Left lung (tissue), 10 donors: ENCODE data around the gene BNC2. TPM values are rescaled to one million over a fixed set of nuclear protein-coding genes. Genes with fewer than 3 reads are reported as not detected.

Experiments used
- ATAC-seq: fragments of 200-7000 bp; cut with Tn5 transposase; one replicate; pipeline ENCODE4 v1.9.1; 2020; ENCODE audit warnings: moderate library complexity
- DNase-seq, 4 donors: peaks; one replicate each; pipeline ENCODE4 v3.0.0-alpha.2; 2013 to 2020
- H3K27ac ChIP-seq, 2 donors: fragments of 200-600 bp; sonication (generic) in 1 of 2; one replicate each; pipeline versions ENCODE4 v1.5.0 to v1.8.0; 2020 to 2021
- H3K27me3 ChIP-seq, 2 donors: fragments of 200-600 bp; sonication (generic) in 1 of 2; one replicate each; pipeline versions ENCODE4 v1.5.0 to v1.8.0; 2020 to 2021
- H3K36me3 ChIP-seq, 2 donors: fragments of 200-600 bp; sonication (generic) in 1 of 2; one replicate each; pipeline versions ENCODE4 v1.5.0 to v1.8.0; 2020 to 2021
- H3K4me1 ChIP-seq, 2 donors: fragments of 200-600 bp; one replicate each; pipeline ENCODE4 v1.8.0; 2021
- H3K4me3 ChIP-seq, 2 donors: fragments of 200-600 bp; sonication (generic) in 1 of 2; one replicate each; pipeline versions ENCODE4 v1.5.0 to v1.8.0; 2020 to 2021; ENCODE audit warnings: mild to moderate bottlenecking in 1 of 2
- H3K9me3 ChIP-seq, 2 donors: fragments of 200-600 bp; sonication (generic) in 1 of 2; one replicate each; pipeline versions ENCODE4 v1.5.0 to v1.8.0; 2020 to 2021
- intact Hi-C, 2 donors: fragments of 100-400 bp; cut with DNase I; formaldehyde crosslinking; loops; one replicate each; pipeline versions ENCODE4 v1.11.2 to v1.14.2; 2022
- polyA plus RNA-seq, 6 donors: library from polyadenylated mRNA; unstranded; fragments of 120-200 nt; gene quantifications; one replicate each; pipeline ENCODE4 v1.2.1, GENCODE V29; 2013; ENCODE audit not compliant: insufficient read length in 6 of 6
- total RNA-seq, 2 donors: library from RNA; stranded (reverse); fragmentation: NEBNext Ultra II Directional; extraction: Animal tissue kit (Norgen Biotek cat#: 25700); gene quantifications; one replicate each; pipeline ENCODE4 v1.2.1, GENCODE V29; 2021
- TF ChIP-seq, protein P1 (sequence below), 2 donors: fragments of 200-600 bp; sonication (generic) in 1 of 2; IDR thresholded peaks; one replicate each; pipeline versions ENCODE4 v1.5.0 to v1.8.0; 2021; ENCODE audit warnings: antibody characterized with exemption in 2 of 2
- donor health status: DM: no; HTN: yes; CAD: no.
- donor health status: DM: no; HTN: no; CAD: no.

The BNC2 gene
- total and polyA plus RNA-seq, 8 donors, result 9.6 to 19.3 (median 12.9) TPM

DNA sequence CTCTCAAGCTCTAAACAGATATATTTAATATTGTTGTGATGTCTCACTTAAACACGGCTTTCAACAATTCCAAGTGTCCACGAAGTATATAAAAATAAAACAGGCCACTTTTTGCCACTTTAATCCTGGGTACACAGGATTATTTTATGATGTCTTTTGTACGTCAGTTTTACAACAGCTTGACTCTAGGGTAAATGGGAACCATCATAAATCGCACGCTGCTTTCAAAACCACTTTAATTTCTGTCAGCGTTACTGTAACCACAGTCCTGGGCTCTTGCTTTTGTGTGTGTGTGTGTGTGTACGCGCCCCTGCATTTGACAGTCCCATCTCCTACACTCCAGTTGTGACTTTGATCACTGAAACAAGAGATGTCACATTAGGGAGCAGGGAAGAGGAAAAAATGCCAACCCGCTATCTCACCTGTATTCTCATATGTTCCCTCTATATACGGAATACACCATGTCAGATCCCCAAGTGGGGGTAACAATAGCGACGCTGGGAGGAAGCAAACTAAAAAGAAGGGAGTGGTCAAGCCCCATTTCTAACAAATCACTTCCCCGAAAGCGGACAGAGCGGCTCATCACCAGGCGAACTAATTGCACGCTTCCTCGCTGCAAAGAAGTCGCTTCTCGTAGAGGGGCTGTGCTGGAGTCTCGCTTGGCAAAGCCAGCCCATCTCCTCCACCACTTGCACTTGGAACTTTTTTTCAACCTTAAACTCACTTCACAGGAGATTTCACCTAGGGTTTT, 1.2 kb downstream of the BNC2 start:
- DNase-seq (peak in 1 of 4 donors; percentile 35), ATAC-seq (no peak)
- intact Hi-C loops, result no loop called here
- Histone ChIP-seq H3K36me3 (no peaks in the 10 kb centered on the region), H3K27me3 (peaks cover 0 to 67% of the 10 kb centered on the region in 2 donors), H3K4me3 (peak overlapping the region; percentile 41 to 56), H3K4me1 (peaks cover 0 to 16% of the 10 kb centered on the region in 2 donors), H3K9me3 (no peaks in the 10 kb centered on the region), H3K27ac (peak overlapping the region in 1 of 2 donors; percentile 85)
- TF ChIP-seq, protein P1, sequence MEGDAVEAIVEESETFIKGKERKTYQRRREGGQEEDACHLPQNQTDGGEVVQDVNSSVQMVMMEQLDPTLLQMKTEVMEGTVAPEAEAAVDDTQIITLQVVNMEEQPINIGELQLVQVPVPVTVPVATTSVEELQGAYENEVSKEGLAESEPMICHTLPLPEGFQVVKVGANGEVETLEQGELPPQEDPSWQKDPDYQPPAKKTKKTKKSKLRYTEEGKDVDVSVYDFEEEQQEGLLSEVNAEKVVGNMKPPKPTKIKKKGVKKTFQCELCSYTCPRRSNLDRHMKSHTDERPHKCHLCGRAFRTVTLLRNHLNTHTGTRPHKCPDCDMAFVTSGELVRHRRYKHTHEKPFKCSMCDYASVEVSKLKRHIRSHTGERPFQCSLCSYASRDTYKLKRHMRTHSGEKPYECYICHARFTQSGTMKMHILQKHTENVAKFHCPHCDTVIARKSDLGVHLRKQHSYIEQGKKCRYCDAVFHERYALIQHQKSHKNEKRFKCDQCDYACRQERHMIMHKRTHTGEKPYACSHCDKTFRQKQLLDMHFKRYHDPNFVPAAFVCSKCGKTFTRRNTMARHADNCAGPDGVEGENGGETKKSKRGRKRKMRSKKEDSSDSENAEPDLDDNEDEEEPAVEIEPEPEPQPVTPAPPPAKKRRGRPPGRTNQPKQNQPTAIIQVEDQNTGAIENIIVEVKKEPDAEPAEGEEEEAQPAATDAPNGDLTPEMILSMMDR (IDR thresholded peaks at IDR 0.05), result no peak

DNA sequence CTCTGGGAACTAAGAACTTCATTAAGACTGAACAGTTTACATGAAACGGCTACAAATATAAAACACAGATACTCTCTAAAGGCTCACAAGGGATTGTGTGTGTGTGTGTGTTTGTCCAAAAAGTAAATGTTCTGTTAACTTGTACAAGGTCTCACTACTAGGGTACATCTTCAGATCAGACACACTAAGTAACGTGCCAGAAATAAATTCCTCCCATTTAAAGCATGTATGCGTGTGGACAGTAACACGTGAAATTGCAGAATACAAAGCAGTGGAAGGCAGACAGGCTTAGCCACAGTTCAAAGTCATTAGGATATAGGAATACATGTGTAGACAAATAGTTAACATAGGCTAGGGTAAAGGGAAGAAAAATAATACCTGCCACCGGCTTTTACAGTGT, 1.8 kb downstream of the BNC2 start:
- Histone ChIP-seq H3K4me3 (peak overlapping the region in 1 of 2 donors; percentile 56), H3K36me3 (no peaks in the 10 kb centered on the region), H3K27me3 (peaks cover 0 to 65% of the 10 kb centered on the region in 2 donors), H3K4me1 (peaks cover 0 to 16% of the 10 kb centered on the region in 2 donors), H3K27ac (peak overlapping the region in 1 of 2 donors; percentile 85), H3K9me3 (no peaks in the 10 kb centered on the region)
- intact Hi-C loops, result no loop called here
- no peak for ATAC-seq
- TF ChIP-seq, protein P1 (IDR thresholded peaks at IDR 0.05), result no peak
- no peak for DNase-seq

DNA sequence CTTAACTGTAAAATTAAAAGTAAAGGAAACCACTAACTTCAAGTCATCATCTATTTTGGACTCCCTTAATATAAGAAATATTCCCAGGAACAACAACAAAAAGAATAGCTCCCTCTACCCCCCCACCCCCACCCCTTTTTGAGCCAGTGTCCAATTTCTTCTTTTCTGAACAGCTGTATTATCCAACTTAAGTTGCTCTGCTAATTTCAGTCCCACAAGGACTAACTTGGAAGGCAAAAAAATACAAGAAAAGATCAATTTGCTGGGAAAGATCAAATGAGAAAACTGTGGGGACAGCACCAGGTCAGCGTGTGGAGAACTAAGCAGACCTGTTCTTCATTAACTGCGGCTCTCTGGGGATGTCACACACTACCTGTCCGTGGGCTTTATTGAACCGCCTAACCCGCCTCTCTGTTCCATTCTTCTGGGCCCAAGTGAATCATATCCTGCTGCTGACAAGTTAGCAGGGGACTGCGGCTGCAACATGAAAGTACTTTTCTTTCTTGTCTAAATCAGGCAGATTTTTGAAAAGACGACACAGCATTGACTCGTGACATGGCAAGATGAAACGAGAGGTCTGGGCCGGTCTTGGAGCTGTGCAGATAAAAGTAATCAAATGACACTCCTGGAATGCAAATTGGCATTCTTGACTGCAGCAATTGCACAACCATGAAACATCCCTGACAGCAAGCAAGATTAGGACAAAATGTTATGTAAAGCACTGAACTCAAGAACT, 2.7 kb downstream of the BNC2 start:
- intact Hi-C loops, result no loop called here
- Histone ChIP-seq H3K36me3 (no peaks in the 10 kb centered on the region), H3K4me1 (peaks cover 0 to 16% of the 10 kb centered on the region in 2 donors), H3K9me3 (no peaks in the 10 kb centered on the region), H3K27ac (peak overlapping the region in 1 of 2 donors; percentile 85), H3K4me3 (peak overlapping the region in 1 of 2 donors; percentile 56), H3K27me3 (peaks cover 0 to 55% of the 10 kb centered on the region in 2 donors)
- ATAC-seq, result no peak
- TF ChIP-seq, protein P1 (IDR thresholded peaks at IDR 0.05), result no peak
- DNase-seq, result peak in 1 of 4 donors; percentile 44

DNA sequence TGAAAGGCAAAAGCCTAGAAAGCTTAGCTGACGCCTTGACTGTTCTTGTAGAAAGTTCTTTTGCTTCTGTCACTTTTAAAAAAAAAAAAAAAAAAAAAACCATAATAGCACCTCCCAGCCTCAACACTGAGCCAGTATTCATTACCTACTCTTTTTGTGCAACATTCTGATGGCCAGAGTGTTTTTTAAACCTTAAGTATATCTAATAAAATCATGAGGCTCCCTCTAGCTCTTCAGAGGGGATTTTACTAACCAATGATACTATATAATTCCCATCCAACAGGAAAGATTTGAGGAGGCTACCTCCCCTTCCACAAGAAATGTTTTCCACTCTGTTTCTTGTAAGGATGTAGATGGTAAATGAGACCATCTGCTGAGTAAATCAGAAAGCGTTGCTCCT, 3.9 kb downstream of the BNC2 start:
- TF ChIP-seq, protein P1 (IDR thresholded peaks at IDR 0.05), result no peak
- intact Hi-C loops, result no loop called here
- H3K27ac ChIP-seq, result peak overlapping the region in 1 of 2 donors; percentile 85
- ATAC-seq (no peak), DNase-seq (peak in 1 of 4 donors; percentile 35)
- no peaks in the 10 kb centered on the region for H3K36me3 ChIP-seq
- no peaks in the 10 kb centered on the region for H3K9me3 ChIP-seq
- peaks cover 0 to 12% of the 10 kb centered on the region in 2 donors for H3K4me1 ChIP-seq
- peaks cover 0 to 44% of the 10 kb centered on the region in 2 donors for H3K27me3 ChIP-seq
- no peak overlapping the region for H3K4me3 ChIP-seq
